Stimulated activated CD8-positive, alpha-beta memory T cell treated with anti-CD3 and anti-CD28 coated beads, Interleukin-7, amount 100 ng/mL, for 1 hour (primary cell): Measurements from ENCODE around the gene HSD3B2.

Experiments used
- DNase-seq, 2 donors: peaks; one replicate each; pipeline ENCODE4 v3.0.0-alpha.2; 2020; ENCODE audit warnings: low read depth in 2 of 2

Gene HSD3B2

DNA sequence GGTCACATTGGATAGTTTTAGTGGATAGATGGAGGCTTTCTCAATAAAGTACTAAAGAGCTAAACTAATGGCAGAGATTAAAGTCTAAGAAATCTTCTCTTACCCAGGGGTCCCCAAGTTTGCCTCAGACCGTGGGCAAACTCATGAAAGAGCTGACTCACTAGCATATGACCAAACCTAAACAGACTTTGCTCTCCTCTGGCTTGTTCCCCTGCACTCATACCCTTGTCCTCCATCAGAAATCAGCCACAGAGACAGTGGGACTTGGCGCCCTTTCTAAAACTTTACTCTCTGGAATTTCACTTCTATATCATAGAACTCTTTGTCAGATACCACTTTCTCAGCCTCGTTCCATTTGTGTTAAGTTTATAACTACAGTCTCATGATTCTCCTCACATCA lies 17.0 kb upstream of the HSD3B2 start:
- DNase-seq: no peak

DNA sequence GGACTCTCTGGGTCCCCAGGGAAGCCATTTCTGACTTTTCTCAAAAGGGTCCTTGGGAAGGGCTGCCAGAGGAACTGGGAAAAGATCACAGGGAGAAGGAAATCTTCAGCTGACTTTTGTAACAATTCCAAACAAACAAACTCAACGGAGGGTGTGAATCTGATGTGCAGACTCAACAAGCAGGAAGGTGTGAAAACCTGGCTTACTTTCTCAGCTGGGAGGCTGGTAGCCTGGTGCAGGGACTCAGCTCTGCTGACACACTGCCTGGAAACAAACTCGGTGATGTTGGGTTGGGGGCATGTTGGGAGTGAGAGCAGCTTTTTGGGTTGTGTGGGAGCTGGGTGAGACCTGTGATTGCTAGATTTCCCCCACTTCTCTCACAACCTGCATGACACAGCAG lies 10.2 kb upstream of the HSD3B2 start:
- no peak for DNase-seq

- DNase-seq: no peak
Measured at GRCh38 chr1:119409731-119410130, 5.2 kb upstream of the HSD3B2 start.

- DNase-seq: no peak
Measured at GRCh38 chr1:119410961-119411360, 4.0 kb upstream of the HSD3B2 start.

- DNase-seq: no peak
Measured at GRCh38 chr1:119416006-119416640, 1.2 kb downstream of the HSD3B2 start.

DNA sequence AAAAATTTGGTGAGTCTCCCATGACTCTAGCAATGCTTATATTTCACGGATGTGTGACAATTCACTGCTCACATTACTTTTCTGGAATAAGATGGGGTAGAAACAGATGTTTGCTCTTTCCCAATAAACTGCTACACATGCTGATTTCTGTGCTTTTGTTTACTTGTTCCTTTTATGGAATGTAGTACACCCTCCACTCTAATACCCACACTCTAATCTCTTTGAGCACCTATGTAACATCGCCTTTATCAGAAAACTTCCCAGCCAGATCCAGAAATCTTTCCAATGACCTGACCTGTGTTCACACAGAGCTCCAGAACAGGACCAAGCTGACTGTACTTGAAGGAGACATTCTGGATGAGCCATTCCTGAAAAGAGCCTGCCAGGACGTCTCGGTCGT lies 4.2 kb downstream of the HSD3B2 start:
- DNase-seq: no peak

GRCh38 chr1:119420638-119421037 lies 5.7 kb downstream of the HSD3B2 start:
- no peak for DNase-seq

DNA sequence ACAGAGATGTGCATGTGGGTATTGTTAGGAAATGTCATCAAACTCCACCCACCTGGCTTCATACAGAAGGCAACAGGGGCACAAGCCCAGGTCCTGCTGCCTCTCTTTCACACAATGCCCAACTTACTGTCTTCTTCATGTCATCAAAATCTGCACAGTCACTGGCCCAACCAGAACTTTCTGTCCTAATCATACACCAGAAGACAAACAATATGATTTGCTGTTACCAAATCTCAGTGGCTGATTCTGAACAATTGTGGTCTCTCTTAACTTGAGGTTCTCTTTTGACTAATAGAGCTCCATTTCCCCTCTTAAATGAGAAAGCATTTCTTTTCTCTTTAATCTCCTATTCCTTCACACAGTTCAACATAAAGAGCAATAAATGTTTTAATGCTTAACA lies 7.7 kb downstream of the HSD3B2 start:
- DNase-seq: no peak

GRCh38 chr1:119428991-119429390 lies 14.0 kb downstream of the HSD3B2 start:
- no peak for DNase-seq

- DNase-seq: no peak
Measured at GRCh38 chr1:119429687-119430086, 14.7 kb downstream of the HSD3B2 start.

- DNase-seq: no peak
Measured at GRCh38 chr1:119430486-119430885, 15.5 kb downstream of the HSD3B2 start.

DNA sequence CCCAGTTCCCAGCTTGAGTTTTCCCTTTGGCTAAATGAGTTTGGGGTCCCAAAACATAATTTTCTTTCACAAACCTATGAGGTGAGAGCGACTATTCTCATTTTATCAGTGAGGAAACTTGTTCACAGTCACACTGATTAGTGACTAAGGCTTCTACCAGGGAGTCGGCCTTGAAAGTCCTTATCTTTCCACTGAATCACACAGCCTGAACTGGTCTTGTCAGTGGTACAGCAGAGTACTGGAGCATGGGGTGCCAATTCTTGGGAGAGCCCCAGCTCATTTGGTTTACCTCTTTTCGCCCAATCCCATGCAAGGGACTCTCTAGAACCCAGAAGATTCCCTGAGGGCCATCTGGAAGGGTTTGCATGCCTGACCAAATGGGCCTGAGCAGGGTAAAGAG lies 16.9 kb downstream of the HSD3B2 start:
- DNase-seq: no peak

- DNase-seq: no peak
Measured at GRCh38 chr1:119435052-119435451, 20.1 kb downstream of the HSD3B2 start.

DNA sequence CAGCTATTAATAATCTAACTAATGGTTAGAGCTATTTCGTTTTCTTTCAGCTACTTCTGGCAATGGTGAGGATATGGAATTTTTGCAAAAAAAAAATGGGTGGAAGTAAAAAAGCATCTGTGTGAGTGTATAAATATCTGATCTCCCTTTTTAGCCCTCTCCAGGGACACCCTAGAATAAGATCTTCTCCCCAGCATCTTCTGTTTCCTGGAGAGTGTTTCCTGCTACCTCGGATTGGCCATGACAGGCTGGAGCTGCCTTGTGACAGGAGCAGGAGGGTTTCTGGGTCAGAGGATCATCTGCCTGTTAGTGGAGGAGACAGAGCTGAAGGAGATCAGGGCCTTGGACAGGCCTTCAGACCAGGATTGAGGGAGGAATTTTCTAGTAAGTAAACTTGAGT lies 23.8 kb downstream of the HSD3B2 start:
- DNase-seq: no peak

DNA sequence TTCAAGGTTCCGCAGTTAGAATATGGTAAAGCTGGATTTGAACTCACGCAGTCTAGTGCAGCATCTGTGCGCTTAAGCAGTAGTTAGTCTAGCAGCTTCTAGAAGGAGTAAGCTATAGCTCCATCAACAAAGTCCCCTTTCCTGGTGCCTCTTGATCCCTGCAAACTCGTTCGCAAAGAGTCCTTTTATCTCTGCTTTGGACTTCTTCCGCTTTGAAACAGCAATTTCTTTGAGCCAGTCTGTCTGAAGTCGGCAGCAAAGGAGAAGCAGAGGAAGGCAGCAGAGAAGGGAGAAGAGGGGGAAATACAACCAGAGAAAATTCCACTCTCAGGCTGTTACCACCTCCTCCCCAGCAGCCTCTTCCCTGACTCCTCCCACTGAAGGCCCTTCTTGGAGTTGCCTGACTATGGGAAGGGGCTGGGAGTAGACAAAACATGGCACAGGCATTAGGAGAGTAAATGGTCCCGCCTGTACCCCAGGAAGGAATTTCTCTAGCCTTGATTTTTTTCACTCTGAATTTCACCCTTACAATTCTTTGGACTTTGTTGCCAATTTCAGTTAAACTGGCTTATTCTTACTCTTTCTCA lies 25.9 kb downstream of the HSD3B2 start:
- no peak for DNase-seq

GRCh38 chr1:119442756-119443155 lies 27.8 kb downstream of the HSD3B2 start:
- DNase-seq: no peak

- no peak for DNase-seq
Measured at GRCh38 chr1:119446321-119446720, 31.4 kb downstream of the HSD3B2 start.

DNA sequence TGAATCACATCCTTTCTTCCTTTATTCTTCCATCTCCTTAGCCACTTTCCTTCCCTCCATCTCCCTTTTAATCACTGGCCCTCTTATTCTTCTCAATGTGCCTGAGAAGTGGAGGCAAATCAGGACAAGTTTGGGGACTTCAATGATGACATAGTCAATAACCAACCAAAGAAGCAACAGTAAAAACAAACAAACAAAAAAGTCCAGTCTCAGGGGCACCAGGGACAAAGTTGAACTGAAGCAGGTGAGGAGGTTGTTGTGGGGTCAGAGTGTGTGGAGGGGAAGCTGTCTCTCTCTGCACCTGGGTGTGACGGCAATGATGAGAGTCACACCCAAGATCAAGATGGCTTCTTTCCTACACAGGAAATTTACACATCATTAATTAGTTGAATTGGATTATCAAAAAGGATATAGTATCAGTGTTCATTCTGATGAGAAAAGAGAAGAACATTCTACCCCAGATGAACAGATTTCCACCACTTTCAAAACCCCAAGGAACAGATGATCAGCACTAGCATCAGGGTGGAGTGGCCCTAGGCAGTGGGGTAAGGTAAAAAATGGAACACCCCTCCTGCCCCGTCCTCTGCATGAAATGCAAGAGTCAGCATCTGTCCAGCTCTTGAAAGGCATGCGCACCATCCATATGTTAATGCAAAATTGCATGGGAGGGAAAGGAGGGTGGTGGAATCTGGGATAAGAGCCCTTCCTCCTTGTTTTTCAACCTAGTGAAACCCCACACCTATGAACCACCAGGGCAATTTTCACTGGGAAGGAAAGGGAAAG lies 32.6 kb downstream of the HSD3B2 start:
- DNase-seq: no peak

DNA sequence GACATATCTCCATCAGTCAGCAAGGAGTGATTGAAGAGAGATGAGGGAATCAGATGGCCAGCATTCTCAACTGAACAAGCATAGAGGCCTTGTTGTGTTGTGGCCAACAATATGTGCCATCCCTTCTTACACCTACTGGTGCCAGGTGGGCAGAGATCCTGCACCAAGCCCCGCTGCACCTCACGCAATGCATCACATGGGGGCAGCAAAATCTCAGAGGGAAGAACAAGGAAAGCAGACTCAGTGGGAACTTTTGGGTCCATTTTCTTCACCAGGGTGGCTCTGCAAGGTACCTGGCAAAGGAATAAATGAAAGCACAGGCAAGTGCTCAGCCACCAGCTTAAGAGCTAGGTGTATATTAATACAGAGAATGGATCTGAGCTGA lies 33.2 kb downstream of the HSD3B2 start:
- no peak for DNase-seq

DNA sequence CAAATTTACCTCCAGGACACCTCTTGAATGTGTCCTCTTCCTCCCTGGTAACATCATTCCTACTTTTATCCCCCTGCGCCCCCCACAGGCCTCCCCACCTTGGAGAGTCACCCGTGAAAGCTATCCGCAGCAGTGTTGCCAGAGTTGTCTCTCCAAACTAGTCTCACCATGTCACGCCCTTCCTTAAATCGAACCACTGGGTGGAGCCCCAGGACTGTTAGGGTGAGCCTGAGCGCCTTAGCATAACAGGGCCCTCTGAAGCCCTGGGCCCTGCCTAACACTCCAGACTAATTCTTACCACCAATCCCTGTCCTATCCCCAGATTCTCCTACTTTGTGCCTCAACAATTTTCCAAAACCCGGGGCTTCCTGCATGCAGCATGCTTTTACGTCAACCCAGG lies 35.0 kb downstream of the HSD3B2 start:
- DNase-seq: no peak

GRCh38 chr1:119451158-119451557 lies 36.2 kb downstream of the HSD3B2 start:
- DNase-seq: no peak

DNA sequence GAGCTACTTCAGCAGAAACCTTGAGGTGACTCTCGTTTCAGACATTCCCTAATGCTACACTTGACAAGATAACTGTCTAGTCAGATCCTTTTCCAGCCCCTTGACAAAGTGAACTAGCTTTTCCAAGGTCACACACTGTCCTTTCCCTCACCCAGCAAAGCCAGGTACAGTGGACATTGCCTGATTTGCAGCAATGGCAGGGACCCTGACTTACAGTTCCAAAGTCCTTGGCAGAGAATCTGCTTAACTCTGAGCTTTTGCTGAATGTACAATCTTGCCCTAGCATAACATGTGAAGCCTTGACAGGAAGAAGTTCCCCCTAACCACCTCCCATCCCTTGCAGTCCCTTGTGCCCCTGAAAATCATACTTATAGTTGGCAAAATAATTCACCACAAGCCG lies 37.1 kb downstream of the HSD3B2 start:
- DNase-seq: no peak

DNA sequence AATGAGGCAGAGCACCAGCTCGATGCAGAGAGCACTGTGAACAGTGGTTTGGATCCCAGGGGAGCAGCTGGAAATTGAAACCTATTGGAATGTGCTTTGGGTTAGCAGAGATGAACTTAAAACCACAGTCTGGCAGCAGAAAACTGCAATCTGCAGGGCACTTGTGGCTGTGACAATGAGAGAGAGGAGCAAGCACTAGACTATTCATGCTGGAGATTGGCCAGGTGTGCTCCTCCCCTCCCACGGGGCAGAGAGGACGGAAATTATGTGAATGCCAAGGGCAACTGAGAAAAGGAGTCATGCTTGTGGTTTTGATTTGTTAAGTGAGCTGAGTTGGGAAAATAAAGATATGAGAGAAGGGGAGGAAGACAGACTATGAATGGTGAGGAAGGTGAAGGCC lies 38.1 kb downstream of the HSD3B2 start:
- DNase-seq: no peak
